Measurements from ENCODE around the gene ELAVL1. TPM values are rescaled to one million over a fixed set of nuclear protein-coding genes. Genes with fewer than 3 reads are reported as not detected.
"Not testable (repeated sequence)": the region's sequence is repeated elsewhere in the genome, so short reads cannot be mapped to it uniquely, and the experiment has no call there.

Gene ELAVL1
- total RNA-seq (2014; rRNA removed; shearing (Covaris generic)) = 42.3 and 50.8 TPM in 2 replicates

DNA sequence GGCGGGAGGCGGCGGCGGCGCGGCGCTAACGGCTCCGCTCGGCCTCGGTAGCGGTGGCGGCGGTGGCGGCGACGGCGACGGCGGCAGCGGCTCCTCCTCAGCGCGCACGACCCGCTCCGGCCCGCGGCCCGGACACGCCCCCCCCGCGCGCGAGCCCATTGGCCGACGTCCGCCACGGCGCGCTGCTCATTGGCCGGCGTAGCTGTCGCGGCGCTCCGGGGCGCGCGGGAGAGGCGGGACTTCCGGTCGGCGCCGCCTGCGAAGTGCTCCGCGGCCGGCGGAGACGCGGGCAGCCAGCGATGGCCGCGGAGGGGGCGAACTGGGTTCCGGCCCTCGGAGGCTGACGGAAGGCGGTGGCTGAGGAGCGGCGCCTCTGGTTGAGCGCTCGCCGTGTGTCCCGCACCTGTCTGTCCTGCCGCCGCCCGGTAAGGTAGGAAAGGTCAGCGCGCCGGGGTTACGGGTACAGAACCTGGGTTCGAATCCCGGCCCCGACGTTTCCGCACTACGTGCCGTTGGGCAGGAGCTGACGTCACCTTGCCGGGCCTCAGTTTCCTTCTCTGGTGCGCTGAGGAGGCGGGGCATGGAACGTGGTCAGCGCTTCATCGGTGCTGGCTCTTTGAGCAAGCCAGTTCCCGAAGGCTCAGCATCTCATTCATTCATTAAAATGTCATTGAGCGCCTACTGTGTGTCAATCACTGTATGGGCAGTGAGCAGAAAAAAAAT is at the start of gene ELAVL1:
Gene ELAVL1, minus strand, starts transcription at position 108 of the 723 bp plus-strand sequence. CDS start 13,826 bp downstream, outside the sequence.
- DNase-seq (ENCODE audit: low spot score) = peak; percentile 79

DNA sequence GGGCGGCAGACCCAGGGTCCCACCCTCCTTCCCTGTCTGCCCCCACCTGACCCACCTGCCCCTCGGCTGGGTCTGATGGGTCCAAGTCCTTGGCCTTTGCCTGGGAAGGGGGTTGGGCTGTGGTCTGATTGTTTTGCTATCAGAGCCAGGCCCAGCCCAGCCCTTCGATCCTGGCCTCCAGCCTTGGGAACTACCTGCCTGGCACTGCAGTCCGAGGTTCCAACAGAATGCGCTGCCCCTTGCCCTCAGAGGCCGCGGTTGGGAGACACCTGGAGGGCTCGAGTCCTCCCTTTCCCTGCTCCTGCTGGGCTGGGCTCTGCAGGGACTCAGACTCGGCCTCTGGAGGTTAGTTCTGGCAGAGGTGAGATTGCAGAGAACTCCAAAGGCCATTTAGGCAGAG is 48.7 kb upstream of the ELAVL1 start:
- DNase-seq (ENCODE audit: low spot score) = no peak

DNA sequence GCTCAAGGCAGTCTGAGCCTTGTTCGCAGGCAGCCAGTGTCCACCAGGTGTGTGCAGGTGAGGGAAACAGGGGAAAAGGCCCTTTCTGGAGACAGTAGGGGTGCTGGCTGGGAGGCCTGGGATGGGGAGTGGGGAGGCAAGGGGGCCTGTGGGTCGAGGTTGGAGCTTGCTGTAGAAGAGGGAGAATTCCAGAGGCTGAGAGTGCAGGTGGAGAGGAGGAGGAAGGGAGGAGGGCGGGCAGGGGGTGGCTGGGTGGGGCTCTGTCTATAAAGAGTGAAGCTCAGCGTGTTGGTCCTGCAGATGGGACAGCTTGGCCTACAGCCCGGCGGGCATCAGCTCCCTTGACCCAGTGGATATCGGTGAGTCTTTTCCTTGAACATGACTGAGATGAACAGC is 47.0 kb upstream of the ELAVL1 start, which contains the start of gene CCL25:
Gene CCL25, plus strand, starts transcription at position 297 of the 396 bp plus-strand sequence. CDS start 290 bp downstream, outside the sequence.
- no peak for DNase-seq (ENCODE audit: low spot score)

DNA sequence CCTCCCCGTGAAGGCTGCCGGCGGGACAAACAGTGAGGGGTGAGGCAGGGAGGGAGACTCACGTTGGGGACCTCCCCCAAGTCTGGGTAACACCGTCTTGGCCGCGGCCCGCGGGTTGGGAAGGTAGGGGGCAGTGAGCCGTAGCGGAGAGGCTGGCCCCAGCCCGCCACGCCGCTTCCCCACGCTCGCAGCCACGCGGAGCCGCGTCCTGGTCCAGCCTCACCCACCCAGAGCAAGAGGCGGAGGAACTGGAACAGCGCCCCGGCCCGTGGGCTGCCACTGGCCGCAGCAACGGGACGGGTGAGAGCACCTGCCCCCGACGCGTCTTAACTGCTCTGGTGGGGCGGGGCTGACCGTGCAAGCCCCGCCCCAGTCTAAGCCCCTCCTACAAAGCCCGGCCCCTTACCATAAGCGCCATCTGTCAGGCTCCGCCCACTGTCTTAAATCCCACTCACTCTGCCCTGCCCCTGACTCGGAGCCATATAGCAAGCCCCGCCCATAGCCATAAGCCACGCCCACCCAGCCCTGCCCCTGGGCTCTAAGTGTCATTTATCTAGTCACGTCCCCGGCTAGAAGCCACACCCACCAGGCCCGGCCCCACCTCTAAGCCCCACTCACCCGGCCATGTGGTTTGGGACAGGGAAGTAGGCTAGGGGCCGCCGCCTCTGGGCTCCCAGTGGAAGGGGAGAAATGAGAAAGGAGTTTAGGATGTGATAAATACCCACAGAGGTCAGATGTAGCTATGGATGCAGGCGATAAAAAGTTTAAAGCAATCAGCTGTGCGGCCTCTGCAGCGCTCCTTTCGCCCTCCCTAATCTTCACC is 45.0 kb upstream of the ELAVL1 start:
- peak; percentile 9 for DNase-seq (ENCODE audit: low spot score)

DNA sequence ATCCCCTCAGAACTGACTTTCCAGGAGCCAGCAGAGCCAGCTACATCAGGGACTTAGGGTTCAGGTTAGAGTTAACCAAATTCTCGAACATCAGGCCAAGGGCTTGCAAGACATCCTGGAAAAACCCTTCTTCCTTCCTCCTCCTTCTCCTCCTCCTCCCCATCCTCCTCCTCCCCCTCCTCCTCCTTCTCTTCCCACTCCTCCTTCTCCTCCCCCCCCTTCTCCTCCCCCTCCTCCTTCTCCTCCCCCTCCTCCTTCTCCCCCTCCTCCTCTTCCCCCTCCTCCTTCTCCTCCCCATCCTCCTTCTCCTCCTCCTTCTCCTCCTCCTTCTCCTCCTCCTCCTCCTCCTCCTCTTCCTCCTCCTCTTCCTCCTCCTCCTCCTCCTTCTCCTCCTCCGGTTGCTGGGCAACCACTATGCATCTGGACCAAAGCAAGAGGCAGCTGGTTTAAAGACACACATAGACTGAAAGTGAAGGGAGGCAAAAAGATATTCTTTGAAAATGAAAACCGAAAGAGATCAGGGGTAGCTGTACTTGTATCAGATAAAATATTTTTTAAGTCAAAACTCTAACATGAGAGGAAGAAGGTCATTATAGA is 41.2 kb upstream of the ELAVL1 start:
- no peak for DNase-seq (ENCODE audit: low spot score)

DNA sequence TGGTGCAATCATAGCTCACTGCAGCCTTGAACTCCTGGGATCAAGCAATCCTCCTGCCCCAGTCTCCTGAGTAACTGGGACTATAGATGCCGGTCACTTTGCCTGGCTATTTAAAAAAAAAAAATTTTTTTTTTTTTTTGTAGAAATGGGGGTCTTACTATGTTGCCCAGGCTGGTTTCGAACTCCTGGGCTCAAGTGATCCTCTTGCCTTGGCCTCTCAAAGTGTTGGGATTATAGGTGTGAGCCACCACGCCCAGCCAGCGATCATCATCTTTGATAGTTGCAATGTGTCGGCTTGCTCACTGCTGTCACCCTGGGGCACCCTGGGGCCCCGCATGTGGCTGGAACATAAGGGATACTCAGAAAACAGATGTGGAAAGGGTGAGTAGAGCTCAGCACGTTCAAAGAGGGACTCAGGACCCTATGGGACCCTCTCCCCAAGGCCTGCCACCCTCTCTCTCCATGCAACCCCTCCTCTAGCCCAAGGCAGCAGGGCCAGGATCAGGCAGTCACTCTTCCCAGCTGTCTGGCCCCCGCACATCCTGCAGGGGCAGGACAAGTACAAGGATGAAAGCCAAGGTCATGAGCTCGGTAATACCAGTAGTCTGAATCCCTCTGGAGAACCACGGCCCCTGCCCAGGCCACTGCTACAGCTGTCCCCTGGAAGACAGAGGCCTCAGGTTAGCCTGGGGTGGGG is 40.6 kb upstream of the ELAVL1 start:
- no peak for DNase-seq (ENCODE audit: low spot score)

DNA sequence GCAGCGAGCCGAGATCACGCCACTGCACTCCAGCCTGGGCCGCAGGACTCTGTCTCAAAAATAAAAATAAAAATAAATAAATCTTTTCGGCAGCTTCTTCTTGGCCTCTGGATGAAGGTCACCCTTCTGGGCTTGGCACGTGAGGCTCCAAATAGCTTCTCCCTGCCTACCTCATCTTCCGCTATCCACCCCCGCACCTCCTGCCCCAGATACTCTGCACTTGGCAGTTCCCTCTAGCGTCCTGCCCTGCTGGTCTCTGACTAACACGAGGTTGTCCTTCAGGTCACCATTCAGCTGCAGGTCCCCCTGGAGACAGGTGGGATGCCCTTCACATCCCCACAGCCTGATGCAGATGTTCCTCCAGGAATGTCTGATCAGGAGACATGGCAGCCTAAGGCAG is 38.6 kb upstream of the ELAVL1 start:
- DNase-seq (ENCODE audit: low spot score) = no peak

DNA sequence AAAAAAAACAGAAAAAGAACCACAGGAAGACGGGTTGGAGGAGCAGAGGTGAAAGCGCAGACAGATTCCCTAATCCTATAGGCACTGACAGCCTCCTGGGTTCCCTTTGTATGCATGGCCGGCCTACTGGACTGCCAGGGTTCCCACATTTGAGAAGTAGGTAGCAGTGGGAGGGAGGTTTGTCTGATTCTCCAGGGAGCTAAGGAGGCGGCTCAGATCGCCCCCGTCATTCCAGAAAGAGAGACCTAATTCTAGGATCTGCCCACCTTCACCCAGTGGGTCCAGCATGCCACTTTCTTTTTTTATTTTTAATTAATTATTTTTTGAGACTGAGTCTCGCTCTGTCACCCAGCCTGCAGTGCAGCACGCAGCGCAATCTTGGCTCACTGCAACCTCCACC is 37.5 kb upstream of the ELAVL1 start:
- no peak for DNase-seq (ENCODE audit: low spot score)

DNA sequence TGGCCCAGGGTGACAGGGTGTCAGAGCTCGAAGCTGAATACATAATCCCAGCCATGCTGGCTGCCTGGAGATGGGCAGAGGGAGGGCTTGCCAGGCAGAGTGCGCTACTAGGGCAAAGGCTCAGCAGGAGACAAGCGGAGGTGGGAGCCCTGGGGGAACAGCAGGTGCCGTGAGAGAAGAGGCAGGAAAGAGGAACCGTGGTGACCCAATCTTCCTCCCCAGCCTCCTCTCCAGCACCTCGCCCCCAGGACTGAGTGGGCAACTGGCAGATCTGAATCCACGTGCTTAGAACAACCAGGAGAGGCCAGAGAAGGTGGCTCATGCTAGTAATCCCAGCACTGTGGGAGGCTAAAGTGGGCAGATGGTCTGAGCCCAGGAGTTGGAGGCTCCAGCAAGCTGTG is 36.1 kb upstream of the ELAVL1 start:
- no peak for DNase-seq (ENCODE audit: low spot score)

DNA sequence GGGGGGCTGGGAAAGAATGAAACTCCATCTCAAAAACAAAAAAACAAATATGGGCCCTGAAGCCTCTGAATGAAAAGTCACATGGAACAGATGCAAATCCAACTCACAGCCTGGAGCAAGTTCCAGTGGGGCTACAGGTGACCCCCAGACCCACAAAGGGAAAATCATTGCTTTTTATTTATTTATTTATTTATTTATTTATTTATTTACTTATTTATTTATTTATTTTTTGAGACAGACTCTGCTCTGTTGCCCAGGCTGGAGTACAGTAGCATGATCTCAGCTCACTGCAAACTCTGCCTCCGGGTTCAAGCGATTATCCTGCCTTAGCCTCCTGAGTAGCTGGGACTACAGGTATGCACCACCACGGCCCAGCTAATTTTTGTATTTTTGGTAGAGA is 33.8 kb upstream of the ELAVL1 start:
- no peak for DNase-seq (ENCODE audit: low spot score)

DNA sequence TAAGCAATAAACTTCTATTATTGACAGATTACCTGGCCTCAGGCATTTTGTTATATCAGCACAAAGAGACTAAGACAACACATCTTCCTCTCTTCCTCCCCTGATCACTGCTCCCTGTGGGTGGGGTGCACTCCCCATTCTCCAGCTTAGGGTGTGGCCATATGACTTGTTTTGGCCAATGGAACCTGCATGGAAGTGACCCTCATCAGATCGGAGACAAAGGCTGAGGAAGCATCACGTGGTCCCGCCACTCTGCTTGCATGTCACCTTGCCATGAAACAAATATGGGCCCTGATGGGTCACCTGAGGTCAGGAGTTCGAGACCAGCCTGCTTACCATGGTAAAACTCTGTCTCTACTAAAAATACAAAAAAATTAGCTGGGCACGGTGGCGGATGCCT is 33.4 kb upstream of the ELAVL1 start:
- DNase-seq (ENCODE audit: low spot score) = no peak

DNA sequence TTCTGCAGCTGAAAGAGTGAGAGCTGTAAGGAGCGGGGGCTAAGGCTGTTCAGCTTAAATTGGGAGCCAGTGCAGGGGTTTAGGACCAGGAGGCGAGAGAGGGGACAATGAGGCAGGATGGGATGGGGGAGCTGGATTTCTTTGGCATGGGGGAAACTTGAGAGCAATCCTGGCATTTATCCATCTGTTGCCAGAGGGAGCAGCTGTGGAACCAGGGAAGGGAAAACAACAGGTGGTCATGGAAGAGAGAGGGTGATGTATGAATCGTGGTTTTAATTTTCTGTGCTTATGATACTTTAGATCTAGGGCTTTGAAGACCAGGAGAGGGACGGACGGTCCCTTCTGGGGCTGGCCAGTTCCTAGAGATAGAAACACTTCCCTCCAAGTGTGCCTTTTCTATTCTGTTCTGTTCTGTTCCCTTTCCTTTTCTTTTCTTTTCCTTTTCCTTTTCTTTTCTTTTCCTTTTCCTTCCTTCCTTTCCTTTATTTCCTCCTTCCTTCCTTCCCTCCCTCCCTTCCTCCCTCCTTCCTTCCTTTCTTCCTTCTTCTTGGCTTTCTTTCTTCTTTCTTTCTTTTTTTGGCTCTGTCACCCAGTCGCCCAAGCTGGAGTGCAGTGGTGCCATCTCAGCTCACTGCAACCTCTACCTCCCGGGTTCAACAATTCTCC is 31.1 kb upstream of the ELAVL1 start:
- DNase-seq (ENCODE audit: low spot score) = no peak

DNA sequence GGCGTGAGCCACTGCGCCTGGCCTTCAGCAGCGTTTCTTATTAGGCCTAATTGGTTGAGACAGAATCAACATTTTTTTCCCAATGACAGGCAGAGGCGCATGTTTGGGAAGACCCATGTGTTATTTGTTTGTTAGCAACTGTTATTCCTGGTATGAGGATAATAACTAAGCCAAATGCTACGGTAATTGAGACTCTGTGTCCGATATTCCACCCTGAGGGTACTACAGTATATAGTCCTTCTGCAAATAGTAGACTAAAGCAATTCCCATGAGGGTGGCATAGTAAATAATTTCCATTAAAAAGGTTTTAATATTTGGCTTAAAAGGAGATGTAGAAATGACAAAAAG is 28.7 kb upstream of the ELAVL1 start:
- no peak for DNase-seq (ENCODE audit: low spot score)

DNA sequence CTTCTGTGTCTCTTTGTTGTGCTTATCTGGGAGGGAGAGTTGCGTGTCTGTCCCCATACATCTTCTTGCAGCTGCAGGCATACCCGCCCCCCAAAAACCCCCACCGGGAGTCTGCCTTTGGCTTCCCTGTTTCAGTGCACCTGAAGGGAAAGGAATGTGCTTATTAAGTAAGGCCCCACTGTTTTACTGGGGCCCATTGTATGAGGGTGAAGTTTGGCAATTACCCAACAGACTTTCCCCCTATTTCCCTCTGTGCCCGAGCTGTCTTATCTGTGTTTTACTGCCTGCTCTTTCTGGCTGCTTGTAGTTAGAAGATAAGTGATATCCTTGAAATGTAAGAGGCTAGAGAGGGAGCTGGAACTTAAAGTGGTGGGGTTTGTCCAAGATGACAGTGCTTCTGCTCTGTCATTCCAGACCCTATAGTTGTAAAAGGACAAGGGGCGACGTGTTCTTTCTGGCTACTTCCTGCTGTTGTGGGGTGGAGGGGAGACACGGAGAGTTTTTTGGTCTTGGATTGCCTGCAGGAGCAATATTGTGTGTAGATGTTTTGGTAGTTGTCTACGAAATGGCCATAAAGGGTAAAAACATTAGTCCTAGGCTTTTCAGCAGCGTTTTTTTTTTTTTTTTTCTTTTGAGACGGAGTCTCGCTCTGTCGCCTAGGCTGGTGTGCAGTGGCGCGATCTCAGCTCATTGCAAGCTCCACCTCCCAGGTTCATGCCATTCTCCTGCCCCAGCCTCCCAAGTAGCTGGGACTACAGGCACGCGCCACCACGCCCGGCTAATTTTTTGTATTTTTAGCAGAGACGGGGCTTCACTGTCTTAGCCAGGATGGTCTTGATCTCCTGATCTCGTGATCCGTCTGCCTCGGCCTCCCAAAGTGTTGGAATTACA is 28.1 kb upstream of the ELAVL1 start:
- not testable (repeated sequence) for DNase-seq (ENCODE audit: low spot score)

DNA sequence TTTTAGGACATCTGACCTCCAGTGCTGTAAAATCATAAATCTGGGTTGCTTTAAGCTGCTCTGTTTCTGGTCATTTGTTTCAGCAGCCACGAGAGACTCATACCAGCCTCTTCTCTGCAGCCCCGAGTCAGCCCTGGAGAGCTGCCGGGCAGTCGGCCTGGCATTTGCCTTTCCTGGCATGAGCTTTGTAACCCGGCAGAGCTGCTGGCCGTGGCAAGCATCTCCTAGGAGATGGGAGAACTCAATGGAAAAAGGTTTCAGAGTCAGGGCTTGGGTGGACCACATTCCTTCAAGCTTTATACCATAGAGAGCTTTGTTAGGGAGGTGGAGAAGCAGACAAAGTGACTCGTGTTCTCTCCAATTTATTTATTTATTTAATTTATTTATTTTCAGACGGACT is 25.5 kb upstream of the ELAVL1 start:
- DNase-seq (ENCODE audit: low spot score) = no peak

DNA sequence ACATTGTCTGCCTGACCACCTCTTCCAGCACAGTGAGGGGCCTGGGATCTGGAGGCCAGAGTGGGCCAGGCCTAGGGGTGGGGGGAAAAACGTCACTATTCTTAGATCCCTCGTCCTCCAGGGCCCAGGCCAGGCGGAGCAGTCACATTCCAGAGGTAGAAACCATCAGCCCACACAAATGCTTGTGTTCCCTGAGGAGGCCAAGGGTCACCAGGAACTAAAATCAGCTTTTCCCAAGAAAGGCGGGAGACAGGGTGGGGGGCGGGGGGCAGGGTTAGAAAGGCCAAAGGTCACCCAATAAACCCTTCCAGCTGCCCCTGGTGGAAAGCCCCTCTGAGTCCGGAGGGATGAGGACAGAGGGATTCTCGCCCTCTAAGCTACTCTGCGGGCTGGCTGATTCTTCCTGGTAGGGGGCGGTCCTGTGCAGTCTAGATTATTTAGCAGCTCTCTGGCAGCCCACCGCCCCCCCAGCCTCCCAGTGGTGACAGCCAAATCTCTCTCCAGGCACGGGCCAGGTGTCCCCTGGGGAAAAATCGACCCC is 23.6 kb upstream of the ELAVL1 start:
- DNase-seq (ENCODE audit: low spot score) = no peak

DNA sequence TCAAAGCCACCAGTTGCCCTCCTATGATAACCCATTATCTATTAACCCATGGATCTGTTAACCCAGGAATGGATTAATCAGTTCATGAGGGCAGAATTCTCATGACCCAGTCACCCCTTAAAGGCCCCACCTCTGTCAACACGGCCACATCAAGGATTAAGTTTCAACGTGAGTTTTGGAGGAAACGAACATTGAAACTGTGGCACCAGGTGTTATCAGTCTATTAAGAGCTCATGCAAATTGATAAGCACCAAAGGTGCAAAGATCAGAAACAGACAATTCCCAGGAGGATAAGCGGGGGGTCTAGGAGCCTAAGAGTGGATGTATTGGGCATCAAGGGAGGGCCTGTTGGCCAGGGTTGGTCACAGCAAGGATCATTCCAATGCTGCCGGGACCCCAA is 19.9 kb upstream of the ELAVL1 start:
- no peak for DNase-seq (ENCODE audit: low spot score)

DNA sequence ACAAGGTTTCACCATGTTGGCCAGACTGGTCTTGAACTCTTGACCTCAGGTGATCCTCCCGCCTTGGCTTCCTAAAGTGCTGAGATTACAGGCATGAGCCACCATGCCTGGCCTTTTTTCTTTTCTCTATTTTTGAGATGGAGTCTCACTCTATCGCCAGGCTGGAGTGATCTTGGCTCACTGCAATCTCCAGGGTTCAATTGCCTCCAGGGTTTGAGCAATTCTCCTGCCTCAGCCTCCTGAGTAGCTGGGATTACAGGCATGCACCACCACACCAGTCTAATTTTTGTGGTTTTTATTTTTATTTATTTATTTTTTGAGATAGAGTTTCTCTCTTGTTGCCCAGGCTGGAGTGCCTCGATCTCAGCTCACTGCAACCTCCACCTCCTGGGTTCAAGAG is 18.8 kb upstream of the ELAVL1 start:
- not testable (repeated sequence) for DNase-seq (ENCODE audit: low spot score)

DNA sequence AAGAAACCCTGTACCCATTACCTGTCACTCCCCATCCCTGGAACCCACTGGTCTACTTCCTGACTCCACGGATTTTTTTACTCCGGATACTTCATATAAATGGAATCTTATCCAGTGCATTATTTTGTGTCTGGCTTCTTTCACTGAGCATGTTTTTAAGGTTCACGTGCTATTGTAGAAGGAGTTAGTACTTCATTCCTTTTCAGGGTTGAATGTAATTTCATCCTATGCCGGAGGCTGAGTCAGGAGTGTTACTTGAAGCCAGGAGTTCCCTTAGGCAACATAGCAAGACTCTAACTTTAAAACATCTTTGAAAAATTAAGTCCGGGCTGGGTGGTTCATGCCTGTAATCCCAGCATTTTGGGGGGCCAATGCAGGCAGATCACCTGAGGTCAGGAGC is 17.9 kb upstream of the ELAVL1 start:
- DNase-seq (ENCODE audit: low spot score) = no peak

DNA sequence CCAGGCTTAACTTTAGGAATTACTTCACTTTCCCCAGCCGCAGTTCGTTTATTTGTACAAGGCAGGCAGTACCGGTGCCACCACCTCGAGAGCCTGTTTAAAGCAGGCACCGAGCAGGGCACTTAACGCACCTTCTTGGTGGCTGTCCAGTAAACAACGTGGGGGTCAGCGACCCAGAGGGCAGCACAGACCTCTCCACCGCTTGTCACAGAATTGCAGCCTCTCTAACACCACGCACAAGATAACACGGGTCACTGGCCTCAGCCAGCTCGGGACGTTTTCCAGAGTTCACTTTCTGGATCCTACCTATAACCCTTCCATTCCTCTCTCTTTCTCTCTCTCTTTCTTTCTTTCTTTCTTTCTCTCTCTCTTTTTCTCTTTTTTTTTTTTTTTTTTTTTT is 16.8 kb upstream of the ELAVL1 start:
- DNase-seq (ENCODE audit: low spot score) = no peak
